K562 (cell line): ENCODE data around the gene UBE2J2. TPM values are rescaled to one million over a fixed set of nuclear protein-coding genes. Genes with fewer than 3 reads are reported as not detected.

ENCODE experiments used
- BRD9 ChIP-seq: fragments of 450-650 bp; IDR thresholded peaks from 2 replicates; pipeline ENCODE4 v1.6.1; 2018; ENCODE audit warnings: low read depth; ENCODE audit not compliant: partially characterized antibody
- CBFA2T2 ChIP-seq: fragments of 450-650 bp; conservative IDR thresholded peaks from 2 replicates; pipeline ENCODE4 v1.6.1; 2017; ENCODE audit warnings: mild to moderate bottlenecking
- CREM ChIP-seq: IDR thresholded peaks from 2 replicates; pipeline ENCODE4 v1.6.1; 2014; ENCODE audit warnings: antibody characterized with exemption, low read depth
- NCOR1 ChIP-seq: fragments of 450-650 bp; IDR thresholded peaks from 2 replicates; pipeline ENCODE4 v1.6.1; 2016; ENCODE audit warnings: mild to moderate bottlenecking, moderate library complexity
- RFX5 ChIP-seq: IDR thresholded peaks from 2 replicates; pipeline ENCODE4 v1.6.1; 2011; ENCODE audit warnings: low read depth, mild to moderate bottlenecking, improper control_type of control experiment, low read length
- SMARCC2 ChIP-seq: fragments of 450-650 bp; IDR thresholded peaks from 2 replicates; pipeline ENCODE4 v1.6.1; 2017; ENCODE audit warnings: antibody characterized with exemption, moderate library complexity, mild to moderate bottlenecking, low read depth
- SREBF2 ChIP-seq: sonication (generic); formaldehyde crosslinking; IDR thresholded peaks from 2 replicates; pipeline ENCODE4 v1.4.0; 2020; ENCODE audit warnings: mild to moderate bottlenecking, missing genetic modification reagents
- TAL1 ChIP-seq: fragments of 450-650 bp; IDR thresholded peaks from 2 replicates; pipeline ENCODE4 v1.6.1; 2016; ENCODE audit warnings: mild to moderate bottlenecking
- TRIM28 ChIP-seq: fragments of 450-650 bp; IDR thresholded peaks from 2 replicates; pipeline ENCODE4 v1.6.1; 2017
- TSC22D4 ChIP-seq: fragments of 450-650 bp; IDR thresholded peaks from 2 replicates; pipeline ENCODE4 v1.6.1; 2016; ENCODE audit warnings: missing genetic modification characterization, missing biosample characterization, control low read depth
- polyA plus RNA-seq, 8 experiments: library from polyadenylated mRNA; depleted of rRNA in 4 of 8; stranded (reverse) in 5 of 8; unstranded in 3 of 8; fragments of >200 nt; fragmentation: Nextera tagmentation in 2 of 8; fragmentation: Illumina TruSeq in 1 of 8; extraction: Ambion mirVana in 2 of 8; extraction: Trizol in 1 of 8; gene quantifications; 2 replicates each; pipeline versions ENCODE4 v1.2.1 to v1.2.3, GENCODE V29; 2011 to 2014; ENCODE audit warnings: inconsistent platforms in 1 of 8, missing spikeins in 1 of 8
- total RNA-seq, 7 experiments: library from RNA; depleted of rRNA in 6 of 7; stranded (reverse); fragments of >200 nt in 6 of 7; fragmentation: Illumina TruSeq in 2 of 7; extraction: Trizol in 2 of 7; gene quantifications; 2 replicates each; pipeline versions ENCODE4 v1.2.1 to v1.2.3, GENCODE V29; 2011 to 2021; ENCODE audit warnings: low replicate concordance in 1 of 7
- TF ChIP-seq, protein P1 (sequence below), 3 experiments: fragments of 200-800 bp in 1 of 3; fragments of 250-450 bp in 1 of 3; fragments of 450-650 bp in 1 of 3; sonication (Bioruptor Pico) in 1 of 3; sonication (Bioruptor generic) in 1 of 3; formaldehyde crosslinking in 1 of 3; IDR thresholded peaks; 2 replicates each; pipeline versions ENCODE4 v1.6.1 to v1.8.0; 2016 to 2022; ENCODE audit warnings: mild to moderate bottlenecking in 2 of 3, missing genetic modification characterization in 2 of 3, missing compliant biosample characterization in 1 of 3, moderate library complexity in 1 of 3
- TF ChIP-seq, protein P2 (sequence below), 2 experiments: fragments of 450-650 bp; conservative IDR thresholded peaks; 2 replicates each; pipeline ENCODE4 v1.6.1; 2017; ENCODE audit warnings: mild to moderate bottlenecking in 2 of 2, moderate library complexity in 2 of 2
- TF ChIP-seq, protein P3 (sequence below): fragments of 450-650 bp; IDR thresholded peaks from 2 replicates; pipeline ENCODE4 v1.6.1; 2016; ENCODE audit warnings: mild to moderate bottlenecking
- TF ChIP-seq, protein P4 (sequence below): fragments of 250-450 bp; sonication (Bioruptor Pico); IDR thresholded peaks from 2 replicates; pipeline ENCODE4 v1.8.0; 2021; ENCODE audit warnings: borderline replicate concordance, mild to moderate bottlenecking, moderate library complexity; ENCODE audit not compliant: poor library complexity, severe bottlenecking
- TF ChIP-seq, protein P5 (sequence below): IDR thresholded peaks from 2 replicates; pipeline ENCODE4 v1.6.1; 2011; ENCODE audit not compliant: insufficient read length; ENCODE audit errors: extremely low read depth
- TF ChIP-seq, protein P6 (sequence below): fragments of 450-650 bp; formaldehyde crosslinking; IDR thresholded peaks from 2 replicates; pipeline ENCODE4 v1.4.0; 2020; ENCODE audit warnings: mild to moderate bottlenecking, mixed read lengths

UBE2J2 gene
- total and polyA plus RNA-seq, 9 of the 15 experiments (the other 6 are each of a cell fraction or from before 2014, with no cell fraction given) = 0.93 to 112 (median 75.5) TPM

DNA sequence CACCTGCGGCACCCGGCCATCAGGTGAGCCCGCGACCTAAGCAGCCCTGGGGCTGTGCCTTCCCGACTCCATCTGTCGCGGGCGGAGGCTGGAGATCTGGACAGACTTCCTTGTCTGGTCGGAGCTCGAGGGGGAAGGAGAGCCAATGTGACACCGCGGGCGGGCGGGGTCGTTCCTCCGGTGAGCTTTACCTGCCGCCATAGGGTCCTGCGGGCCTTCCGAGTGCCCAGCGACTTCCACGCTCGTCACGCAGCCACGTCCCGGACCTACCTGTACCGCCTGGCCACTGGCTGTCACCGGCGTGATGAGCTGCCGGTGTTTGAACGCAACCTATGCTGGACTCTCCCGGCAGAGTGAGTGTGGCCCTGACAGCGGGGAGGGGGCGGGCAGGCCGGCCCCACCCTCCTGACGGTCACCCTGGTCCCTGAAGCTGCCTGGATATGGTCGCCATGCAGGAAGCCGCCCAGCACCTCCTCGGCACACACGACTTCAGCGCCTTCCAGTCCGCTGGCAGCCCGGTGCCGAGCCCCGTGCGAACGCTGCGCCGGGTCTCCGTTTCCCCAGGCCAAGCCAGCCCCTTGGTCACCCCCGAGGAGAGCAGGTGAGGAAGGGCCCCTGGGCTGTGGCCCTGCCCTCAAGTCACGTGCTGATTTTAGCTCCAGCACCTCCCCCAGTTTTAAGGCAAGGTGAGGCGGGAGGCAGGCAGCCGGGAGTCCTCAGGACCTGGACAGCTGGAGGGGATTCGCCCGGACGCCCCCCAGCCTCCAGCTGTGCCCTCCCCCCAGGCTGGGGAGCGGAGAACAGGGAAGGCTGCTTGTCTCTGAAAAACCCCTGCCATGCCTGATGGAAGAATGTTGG is 35.8 kb upstream of the UBE2J2 start (continued):
- TF ChIP-seq, protein P1, sequence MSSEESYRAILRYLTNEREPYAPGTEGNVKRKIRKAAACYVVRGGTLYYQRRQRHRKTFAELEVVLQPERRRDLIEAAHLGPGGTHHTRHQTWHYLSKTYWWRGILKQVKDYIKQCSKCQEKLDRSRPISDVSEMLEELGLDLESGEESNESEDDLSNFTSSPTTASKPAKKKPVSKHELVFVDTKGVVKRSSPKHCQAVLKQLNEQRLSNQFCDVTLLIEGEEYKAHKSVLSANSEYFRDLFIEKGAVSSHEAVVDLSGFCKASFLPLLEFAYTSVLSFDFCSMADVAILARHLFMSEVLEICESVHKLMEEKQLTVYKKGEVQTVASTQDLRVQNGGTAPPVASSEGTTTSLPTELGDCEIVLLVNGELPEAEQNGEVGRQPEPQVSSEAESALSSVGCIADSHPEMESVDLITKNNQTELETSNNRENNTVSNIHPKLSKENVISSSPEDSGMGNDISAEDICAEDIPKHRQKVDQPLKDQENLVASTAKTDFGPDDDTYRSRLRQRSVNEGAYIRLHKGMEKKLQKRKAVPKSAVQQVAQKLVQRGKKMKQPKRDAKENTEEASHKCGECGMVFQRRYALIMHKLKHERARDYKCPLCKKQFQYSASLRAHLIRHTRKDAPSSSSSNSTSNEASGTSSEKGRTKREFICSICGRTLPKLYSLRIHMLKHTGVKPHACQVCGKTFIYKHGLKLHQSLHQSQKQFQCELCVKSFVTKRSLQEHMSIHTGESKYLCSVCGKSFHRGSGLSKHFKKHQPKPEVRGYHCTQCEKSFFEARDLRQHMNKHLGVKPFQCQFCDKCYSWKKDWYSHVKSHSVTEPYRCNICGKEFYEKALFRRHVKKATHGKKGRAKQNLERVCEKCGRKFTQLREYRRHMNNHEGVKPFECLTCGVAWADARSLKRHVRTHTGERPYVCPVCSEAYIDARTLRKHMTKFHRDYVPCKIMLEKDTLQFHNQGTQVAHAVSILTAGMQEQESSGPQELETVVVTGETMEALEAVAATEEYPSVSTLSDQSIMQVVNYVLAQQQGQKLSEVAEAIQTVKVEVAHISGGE (CRISPR knock-in tag; IDR thresholded peaks at IDR 0.05) = peak in 2 of 3 experiments; percentile 50 to 84; a peak in 3 of 6 replicates
- TF ChIP-seq SMARCC2 (no peak), CBFA2T2 (peak; percentile 43), SREBF2 (CRISPR knock-in tag) (no peak), TRIM28 (no peak), RFX5 (no peak), NCOR1 (no peak), TSC22D4 (tag) (no peak), TAL1 (no peak), CREM (no peak), BRD9 (no peak)
- TF ChIP-seq, protein P2, sequence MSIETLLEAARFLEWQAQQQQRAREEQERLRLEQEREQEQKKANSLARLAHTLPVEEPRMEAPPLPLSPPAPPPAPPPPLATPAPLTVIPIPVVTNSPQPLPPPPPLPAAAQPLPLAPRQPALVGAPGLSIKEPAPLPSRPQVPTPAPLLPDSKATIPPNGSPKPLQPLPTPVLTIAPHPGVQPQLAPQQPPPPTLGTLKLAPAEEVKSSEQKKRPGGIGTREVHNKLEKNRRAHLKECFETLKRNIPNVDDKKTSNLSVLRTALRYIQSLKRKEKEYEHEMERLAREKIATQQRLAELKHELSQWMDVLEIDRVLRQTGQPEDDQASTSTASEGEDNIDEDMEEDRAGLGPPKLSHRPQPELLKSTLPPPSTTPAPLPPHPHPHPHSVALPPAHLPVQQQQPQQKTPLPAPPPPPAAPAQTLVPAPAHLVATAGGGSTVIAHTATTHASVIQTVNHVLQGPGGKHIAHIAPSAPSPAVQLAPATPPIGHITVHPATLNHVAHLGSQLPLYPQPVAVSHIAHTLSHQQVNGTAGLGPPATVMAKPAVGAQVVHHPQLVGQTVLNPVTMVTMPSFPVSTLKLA (conservative IDR thresholded peaks at IDR 0.05) = peak in 1 of 2 experiments; percentile 57; a peak in 1 of 4 replicates
- TF ChIP-seq, protein P3, sequence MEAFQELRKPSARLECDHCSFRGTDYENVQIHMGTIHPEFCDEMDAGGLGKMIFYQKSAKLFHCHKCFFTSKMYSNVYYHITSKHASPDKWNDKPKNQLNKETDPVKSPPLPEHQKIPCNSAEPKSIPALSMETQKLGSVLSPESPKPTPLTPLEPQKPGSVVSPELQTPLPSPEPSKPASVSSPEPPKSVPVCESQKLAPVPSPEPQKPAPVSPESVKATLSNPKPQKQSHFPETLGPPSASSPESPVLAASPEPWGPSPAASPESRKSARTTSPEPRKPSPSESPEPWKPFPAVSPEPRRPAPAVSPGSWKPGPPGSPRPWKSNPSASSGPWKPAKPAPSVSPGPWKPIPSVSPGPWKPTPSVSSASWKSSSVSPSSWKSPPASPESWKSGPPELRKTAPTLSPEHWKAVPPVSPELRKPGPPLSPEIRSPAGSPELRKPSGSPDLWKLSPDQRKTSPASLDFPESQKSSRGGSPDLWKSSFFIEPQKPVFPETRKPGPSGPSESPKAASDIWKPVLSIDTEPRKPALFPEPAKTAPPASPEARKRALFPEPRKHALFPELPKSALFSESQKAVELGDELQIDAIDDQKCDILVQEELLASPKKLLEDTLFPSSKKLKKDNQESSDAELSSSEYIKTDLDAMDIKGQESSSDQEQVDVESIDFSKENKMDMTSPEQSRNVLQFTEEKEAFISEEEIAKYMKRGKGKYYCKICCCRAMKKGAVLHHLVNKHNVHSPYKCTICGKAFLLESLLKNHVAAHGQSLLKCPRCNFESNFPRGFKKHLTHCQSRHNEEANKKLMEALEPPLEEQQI = no peak
- TF ChIP-seq, protein P4, sequence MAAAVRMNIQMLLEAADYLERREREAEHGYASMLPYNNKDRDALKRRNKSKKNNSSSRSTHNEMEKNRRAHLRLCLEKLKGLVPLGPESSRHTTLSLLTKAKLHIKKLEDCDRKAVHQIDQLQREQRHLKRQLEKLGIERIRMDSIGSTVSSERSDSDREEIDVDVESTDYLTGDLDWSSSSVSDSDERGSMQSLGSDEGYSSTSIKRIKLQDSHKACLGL (CRISPR knock-in tag) = no peak
- TF ChIP-seq, protein P5, sequence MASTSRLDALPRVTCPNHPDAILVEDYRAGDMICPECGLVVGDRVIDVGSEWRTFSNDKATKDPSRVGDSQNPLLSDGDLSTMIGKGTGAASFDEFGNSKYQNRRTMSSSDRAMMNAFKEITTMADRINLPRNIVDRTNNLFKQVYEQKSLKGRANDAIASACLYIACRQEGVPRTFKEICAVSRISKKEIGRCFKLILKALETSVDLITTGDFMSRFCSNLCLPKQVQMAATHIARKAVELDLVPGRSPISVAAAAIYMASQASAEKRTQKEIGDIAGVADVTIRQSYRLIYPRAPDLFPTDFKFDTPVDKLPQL = no peak
- TF ChIP-seq, protein P6, sequence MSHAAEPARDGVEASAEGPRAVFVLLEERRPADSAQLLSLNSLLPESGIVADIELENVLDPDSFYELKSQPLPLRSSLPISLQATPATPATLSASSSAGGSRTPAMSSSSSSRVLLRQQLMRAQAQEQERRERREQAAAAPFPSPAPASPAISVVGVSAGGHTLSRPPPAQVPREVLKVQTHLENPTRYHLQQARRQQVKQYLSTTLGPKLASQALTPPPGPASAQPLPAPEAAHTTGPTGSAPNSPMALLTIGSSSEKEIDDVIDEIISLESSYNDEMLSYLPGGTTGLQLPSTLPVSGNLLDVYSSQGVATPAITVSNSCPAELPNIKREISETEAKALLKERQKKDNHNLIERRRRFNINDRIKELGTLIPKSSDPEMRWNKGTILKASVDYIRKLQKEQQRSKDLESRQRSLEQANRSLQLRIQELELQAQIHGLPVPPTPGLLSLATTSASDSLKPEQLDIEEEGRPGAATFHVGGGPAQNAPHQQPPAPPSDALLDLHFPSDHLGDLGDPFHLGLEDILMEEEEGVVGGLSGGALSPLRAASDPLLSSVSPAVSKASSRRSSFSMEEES (CRISPR knock-in tag) = peak; percentile 63
